Daoy (cell line): ENCODE measurements around the gene PDE1C. TPM values are rescaled to one million over a fixed set of nuclear protein-coding genes. Genes with fewer than 3 reads are reported as not detected.

Source experiments
- DNase-seq: peaks from one replicate; pipeline ENCODE4 v3.0.0-alpha.2; 2015; ENCODE audit warnings: low read depth
- total RNA-seq: library from RNA; depleted of rRNA; stranded (reverse); fragments of >200 nt; shearing (Covaris generic); gene quantifications from 2 replicates; pipeline ENCODE4 v1.2.3, GENCODE V29; 2014

Gene PDE1C
- total RNA-seq, 1 experiment from 2014 or later: 24.2 TPM

- DNase-seq: no peak
These were observed 177.9 kb downstream of the PDE1C start for GRCh38 chr7:31892099-31892829.

GRCh38 chr7:31890766-31891165 is 179.4 kb downstream of the PDE1C start:
- peak; percentile 31 for DNase-seq

- no peak for DNase-seq
These were observed 180.0 kb downstream of the PDE1C start for GRCh38 chr7:31890198-31890597.

GRCh38 chr7:31887006-31887405 is 183.2 kb downstream of the PDE1C start:
- no peak for DNase-seq

GRCh38 chr7:31885171-31885570 is 185.0 kb downstream of the PDE1C start:
- DNase-seq: no peak

GRCh38 chr7:31883761-31884164 is 186.4 kb downstream of the PDE1C start:
- DNase-seq: peak; percentile 81

- peak; percentile 35 for DNase-seq
These were observed 188.0 kb downstream of the PDE1C start for GRCh38 chr7:31882187-31882586.

- DNase-seq: no peak
These were observed 191.3 kb downstream of the PDE1C start for GRCh38 chr7:31878875-31879274.

- peak; percentile 71 for DNase-seq
These were observed 194.8 kb downstream of the PDE1C start for GRCh38 chr7:31875424-31875823.

GRCh38 chr7:31874631-31875386 is 195.4 kb downstream of the PDE1C start:
- DNase-seq: no peak

GRCh38 chr7:31873816-31874597 is 196.2 kb downstream of the PDE1C start:
- DNase-seq: no peak

- no peak for DNase-seq
These were observed 197.4 kb downstream of the PDE1C start for GRCh38 chr7:31872545-31873370.

GRCh38 chr7:31864646-31865045 is 205.6 kb downstream of the PDE1C start:
- DNase-seq: no peak

- DNase-seq: peak; percentile 36
These were observed 209.3 kb downstream of the PDE1C start for GRCh38 chr7:31860925-31861324.

- no peak for DNase-seq
These were observed 212.2 kb downstream of the PDE1C start for GRCh38 chr7:31858055-31858454.

GRCh38 chr7:31857172-31857571 is 213.0 kb downstream of the PDE1C start:
- DNase-seq: no peak

- DNase-seq: no peak
These were observed 213.9 kb downstream of the PDE1C start for GRCh38 chr7:31856337-31856736.

- no peak for DNase-seq
These were observed 214.7 kb downstream of the PDE1C start for GRCh38 chr7:31855530-31855929.

GRCh38 chr7:31853380-31853779 is 216.8 kb downstream of the PDE1C start:
- DNase-seq: no peak

- DNase-seq: no peak
These were observed 217.7 kb downstream of the PDE1C start for GRCh38 chr7:31852462-31852861.

GRCh38 chr7:31851119-31851518 is 219.1 kb downstream of the PDE1C start:
- no peak for DNase-seq

- no peak for DNase-seq
These were observed 219.6 kb downstream of the PDE1C start for GRCh38 chr7:31850601-31851000.
